ENCODE results near the gene IER3.
"Not testable (repeated sequence)": the region's sequence is repeated elsewhere in the genome, so short reads cannot be mapped to it uniquely, and the experiment has no call there.

IER3 gene

DNA sequence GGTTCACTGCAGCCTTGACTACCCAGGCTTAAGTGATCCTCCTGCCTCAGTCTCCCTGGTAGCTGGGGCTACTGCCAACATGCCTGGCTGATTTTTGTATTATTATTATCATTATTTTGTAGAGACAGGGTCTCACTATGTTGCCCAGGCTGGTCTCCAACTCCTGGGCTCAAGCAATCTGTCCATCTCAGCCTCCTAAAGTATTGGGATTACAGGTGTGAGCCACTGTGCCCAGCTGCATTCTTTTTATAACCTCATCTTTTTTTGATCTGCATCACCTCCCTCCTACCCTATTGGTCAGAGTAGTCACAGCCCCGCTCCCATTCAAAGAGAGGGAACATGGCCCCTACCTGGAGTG, 23.6 kb upstream of the IER3 start:
- DNase-seq, result no peak

DNA sequence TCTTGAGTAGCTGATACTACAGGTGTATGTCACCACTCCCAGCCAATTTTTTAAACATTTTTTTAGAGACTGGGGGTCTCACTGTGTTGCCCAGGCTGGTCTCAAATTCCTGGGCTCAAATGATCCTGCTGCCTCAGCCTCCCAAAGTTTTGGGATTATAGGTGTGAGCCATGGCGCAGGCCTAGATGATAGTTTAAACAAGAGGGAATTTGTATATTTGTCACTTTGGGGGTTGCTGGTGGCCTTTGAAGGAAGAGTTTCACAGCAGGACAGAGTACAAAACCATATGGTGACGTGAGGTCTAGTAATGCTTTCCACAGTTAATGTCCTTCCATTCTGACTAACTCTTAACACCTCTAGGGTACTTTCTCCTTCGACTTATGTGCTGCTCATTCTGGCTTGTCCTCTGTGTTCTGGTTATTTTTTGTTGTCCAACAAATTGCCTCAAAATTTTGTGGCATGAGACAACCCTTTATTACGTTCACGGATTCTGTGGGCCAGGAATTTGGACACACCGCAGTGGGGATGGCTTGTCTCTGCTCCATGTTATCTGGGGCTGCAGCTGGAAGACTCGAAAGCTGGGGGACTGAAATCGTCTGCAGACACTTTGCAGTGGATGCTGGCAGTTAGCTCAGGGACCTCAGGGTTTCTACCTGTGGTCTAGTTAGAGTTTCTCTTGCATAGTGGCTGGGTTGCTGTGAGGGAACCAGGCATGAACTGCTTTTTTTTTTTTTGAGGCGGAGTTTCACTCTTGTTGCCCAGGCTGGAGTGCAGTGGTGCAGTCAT, 23.0 kb upstream of the IER3 start:
- DNase-seq, result no peak

DNA sequence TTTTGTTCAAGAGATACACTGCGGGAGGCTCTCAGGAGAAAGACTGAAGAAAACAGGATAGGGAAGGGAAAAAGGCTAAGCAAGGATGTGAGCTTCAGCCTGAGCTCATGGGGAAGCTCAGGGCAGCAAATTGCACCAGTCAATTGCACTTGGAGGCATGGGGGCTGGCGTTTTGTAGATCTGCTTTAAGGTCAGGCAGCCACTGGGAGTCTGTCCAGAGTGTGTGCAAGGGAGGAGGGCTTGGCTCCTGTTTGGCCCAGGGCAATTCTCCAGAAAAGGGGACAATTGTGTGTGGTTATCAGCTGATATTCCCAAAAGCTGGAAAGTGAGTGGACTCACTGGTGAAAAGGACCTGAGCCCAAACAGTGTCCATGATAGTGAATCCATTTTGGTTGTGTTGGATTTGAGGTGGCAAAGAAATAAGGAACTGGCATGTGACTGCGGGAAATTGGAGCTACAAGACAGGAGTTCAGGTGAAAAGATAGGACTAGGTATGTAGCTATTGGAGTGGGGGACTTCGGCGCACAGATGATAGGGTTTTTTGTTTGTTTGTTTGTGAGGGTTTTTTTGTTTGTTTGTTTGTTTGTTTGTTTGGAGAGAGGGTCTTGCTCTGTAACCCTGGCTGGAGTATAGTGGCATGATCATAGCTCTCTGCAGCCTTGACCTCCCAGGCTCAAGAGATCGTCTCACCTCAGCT, 22.3 kb upstream of the IER3 start:
- DNase-seq, result no peak

DNA sequence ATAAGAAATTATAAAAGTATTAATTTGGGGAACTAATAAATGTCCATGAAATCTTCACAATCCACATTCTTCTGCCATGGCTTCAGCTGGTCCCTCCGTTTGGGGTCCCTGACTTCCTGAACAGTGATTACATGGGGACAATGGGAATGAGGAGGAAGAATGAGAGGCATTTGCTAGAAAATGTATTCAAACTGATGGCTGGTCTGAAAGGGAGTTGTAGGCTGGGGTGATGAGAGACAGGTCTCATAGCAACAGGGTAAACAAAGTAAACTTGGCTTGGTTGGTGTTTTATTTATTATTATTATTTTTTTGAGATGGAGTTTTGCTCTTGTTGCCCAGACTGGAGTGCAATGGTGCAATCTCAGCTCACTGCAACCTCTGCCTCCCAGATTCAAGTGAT, 21.1 kb upstream of the IER3 start:
- DNase-seq, result not testable (repeated sequence)

DNA sequence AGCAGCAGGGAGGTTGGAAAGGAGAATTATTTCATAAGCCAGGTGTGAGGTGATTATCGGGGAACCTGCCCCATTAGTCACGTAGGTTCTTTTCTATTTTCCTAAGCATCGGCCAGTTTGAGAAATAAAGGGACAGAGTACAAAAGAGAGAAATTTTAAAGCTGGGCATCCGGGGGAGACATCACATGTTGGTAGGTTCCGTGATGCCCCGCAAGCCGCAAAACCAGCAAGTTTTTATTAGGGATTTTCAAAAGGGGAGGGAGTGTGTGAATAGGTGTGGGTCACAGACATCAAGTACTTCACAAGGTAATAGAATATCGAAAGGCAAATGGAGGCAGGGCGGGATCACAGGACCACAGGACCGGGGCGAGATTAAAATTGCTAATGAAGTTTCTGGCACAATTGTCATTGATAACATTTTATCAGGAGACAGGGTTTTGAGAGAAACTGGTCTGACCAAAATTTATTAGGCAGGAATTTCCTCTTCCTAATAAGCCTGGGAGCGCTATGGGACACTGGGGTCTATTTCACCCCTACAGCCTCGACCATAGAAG, 20.2 kb upstream of the IER3 start:
- DNase-seq, result not testable (repeated sequence)

DNA sequence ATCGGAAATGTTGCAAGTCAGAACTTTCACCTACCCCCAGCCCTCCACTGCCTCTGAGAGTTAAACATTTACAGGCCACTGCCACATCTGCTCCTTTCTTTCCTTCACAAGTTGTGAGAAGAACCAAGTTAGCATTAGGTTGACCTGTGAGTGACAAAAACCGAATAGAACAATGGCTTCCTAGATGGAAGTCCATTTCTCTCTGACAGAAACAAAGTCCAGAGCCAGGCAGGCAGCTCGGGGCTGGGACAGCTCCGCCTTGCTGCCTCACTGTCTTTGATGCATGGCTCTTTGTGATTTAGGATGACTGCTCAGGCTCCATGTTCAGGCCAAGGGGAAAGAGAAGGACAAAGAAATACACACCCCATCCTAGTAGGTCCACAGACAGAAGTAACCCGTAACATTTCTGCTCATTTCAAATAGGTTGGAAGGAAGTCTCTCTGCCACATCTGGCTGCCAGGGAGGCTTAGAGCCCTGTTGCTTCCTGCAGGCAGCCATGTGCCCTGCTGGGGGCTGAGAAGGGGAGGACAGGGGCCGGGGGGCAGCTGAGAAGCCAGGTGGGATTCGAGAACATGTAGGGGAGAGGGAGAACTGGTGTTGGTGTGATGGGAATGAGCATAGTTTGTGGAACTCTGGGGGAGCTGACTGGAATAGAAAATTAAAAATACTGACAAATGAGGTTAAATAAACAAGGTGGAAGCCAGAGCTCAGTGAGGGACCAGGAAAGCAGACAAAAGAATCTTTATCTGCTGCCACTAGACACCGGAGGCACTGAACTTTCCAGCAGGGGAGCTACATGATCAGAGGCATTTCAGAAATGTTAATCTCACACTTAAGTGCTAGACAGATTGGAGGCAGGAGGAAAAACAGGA, 19.5 kb upstream of the IER3 start:
- no peak for DNase-seq

DNA sequence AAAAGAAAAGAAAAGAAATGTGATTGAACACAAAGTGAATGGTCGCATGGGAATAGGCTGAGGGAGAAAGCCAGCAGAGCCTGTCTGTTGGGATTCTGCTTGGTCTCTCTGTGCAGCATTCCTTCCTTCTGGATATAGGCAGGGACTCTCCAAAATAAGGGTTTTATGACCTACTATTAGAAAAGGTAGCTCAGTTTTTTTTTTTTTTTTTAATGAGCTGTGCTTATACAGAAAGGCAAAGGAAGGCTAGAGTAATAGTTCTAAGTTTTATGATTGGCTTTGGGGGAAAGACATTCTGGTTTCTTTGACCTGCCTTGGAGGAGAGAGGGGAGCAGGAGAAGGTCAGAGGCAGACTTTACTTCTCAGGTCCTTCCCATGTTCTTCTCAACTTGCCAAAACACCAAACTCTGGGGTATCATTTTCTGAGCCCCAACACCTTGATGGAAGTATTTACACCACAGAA, 18.8 kb upstream of the IER3 start:
- DNase-seq, result no peak

- no peak for DNase-seq
Measured at GRCh38 chr6:30761791-30762429, 17.6 kb upstream of the IER3 start.

- DNase-seq, result no peak
Measured at GRCh38 chr6:30760549-30760948, 16.2 kb upstream of the IER3 start.

DNA sequence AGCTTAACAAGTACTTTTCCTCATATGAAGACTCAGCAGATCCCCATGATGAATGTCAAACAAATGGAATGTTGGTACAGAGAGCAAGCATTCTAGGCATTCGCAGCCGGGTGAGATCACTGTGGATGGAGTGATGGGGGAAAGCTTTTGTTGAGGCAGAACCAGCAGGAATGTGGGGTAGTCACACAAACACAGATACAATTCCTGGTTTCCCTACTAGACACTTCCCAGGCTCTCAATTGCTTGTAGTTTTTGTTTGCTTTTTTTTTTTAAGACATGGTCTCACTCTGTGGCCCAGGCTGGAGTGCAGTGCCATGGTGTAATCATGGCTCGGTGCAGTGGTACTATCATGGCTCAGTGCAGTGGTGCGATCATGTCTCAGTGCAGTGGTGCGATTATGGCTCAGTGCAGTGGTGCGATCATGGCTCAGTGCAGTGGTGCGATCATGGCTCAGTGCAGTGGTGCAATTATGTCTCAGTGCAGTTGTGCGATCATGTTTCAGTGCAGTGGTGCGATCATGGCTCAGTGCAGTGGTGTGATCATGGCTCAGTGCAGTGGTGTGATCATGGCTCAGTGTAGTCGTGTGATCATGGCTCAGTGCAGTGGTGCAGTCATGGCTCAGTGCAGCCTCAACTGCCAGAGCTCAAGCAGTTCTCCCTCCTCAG, 15.4 kb upstream of the IER3 start:
- no peak for DNase-seq

- DNase-seq, result no peak
Measured at GRCh38 chr6:30757261-30757904, 13.0 kb upstream of the IER3 start.

- DNase-seq, result not testable (repeated sequence)
Measured at GRCh38 chr6:30756405-30757003, 12.2 kb upstream of the IER3 start.

DNA sequence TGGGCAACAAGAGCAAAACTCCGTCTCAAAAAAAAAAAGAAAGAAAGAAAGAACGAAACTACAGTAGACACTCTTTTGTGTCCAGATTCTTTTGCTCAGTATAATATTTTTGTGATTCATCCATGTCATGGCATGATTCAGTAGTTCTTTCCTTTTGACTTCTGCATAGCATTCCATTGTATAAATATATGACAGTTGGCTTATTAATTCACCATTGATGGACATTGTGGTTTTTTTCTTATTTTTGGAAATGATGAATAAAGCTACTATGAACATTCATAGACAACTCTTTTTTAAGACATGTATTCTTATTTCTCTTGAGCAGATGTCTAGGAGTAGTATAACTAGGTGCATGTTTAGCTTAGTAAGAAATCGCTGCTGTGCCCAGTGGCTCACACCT, 10.3 kb upstream of the IER3 start:
- no peak for DNase-seq

GRCh38 chr6:30752157-30752927, 8.0 kb upstream of the IER3 start:
- DNase-seq, result peak in 1 of 2 donors; percentile 41

DNA sequence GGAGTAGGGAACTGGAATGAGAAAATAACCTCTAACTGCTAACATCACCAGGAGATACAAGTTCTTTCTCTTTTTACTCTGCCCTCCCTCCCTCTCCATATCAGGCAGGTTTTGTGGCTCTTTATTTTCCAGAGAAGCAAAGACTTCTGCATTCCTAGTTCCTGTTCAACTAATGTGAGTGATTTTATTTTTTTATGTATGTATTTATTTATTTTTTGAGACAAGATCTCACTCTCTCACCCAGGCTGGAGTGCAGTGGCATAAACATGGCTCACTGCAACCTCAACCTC, 6.0 kb upstream of the IER3 start:
- no peak for DNase-seq

GRCh38 chr6:30749554-30750378, 5.4 kb upstream of the IER3 start:
- DNase-seq, result no peak

- no peak for DNase-seq
Measured at GRCh38 chr6:30748851-30749540, 4.6 kb upstream of the IER3 start.

- DNase-seq, result no peak
Measured at GRCh38 chr6:30747902-30748769, 3.8 kb upstream of the IER3 start.

Measured in CD4-positive, alpha-beta T cell treated with Interferon alpha-2 for 1 hour (primary cell).